ENCODE measurements around the gene CSGALNACT2.

CSGALNACT2 gene

GRCh38 chr10:43229208-43230061, 91.2 kb downstream of the CSGALNACT2 start:
- no peak for DNase-seq (ENCODE audit: low read depth in 2 of 2)

- DNase-seq (ENCODE audit: low read depth in 2 of 2) = no peak
Observed at GRCh38 chr10:43230101-43230908, 92.1 kb downstream of the CSGALNACT2 start.

- DNase-seq (ENCODE audit: low read depth in 2 of 2) = no peak
Observed at GRCh38 chr10:43230909-43231522, 92.8 kb downstream of the CSGALNACT2 start.

GRCh38 chr10:43231523-43232078, 93.4 kb downstream of the CSGALNACT2 start:
- DNase-seq (ENCODE audit: low read depth in 2 of 2) = no peak

- no peak for DNase-seq (ENCODE audit: low read depth in 2 of 2)
Observed at GRCh38 chr10:43233601-43234430, 95.6 kb downstream of the CSGALNACT2 start.

- DNase-seq (ENCODE audit: low read depth in 2 of 2) = no peak
Observed at GRCh38 chr10:43234471-43235041, 96.3 kb downstream of the CSGALNACT2 start.
